ENCODE results near the gene GSTK1. TPM values are rescaled to one million over a fixed set of nuclear protein-coding genes. Genes with fewer than 3 reads are reported as not detected.

Gene GSTK1
- total RNA-seq, 1 experiment from 2014 or later: 79.9 TPM

DNA sequence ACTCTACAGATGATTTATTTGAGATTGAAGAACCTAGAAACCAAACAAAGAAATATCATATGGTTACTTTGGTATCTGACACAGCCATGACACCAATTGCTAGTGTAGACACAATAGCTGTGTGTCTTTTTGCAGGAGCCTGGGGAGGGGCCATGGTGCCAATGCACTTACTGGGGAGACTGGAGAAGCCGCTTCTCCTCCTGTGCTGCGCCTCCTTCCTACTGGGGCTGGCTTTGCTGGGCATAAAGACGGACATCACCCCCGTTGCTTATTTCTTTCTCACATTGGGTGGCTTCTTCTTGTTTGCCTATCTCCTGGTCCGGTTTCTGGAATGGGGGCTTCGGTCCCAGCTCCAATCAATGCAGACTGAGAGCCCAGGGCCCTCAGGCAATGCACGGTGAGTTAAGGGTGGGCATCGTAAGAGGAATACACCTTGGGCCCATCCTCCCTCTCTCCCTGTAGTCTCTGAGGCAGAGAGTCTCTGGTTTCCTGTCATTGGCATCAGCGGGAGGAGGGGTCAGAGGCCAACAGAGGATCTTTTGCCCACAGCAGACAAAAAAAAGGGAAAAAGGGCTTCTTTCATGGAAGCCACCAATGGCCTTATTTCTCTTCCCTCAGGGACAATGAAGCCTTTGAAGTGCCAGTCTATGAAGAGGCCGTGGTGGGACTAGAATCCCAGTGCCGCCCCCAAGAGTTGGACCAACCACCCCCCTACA, 22.7 kb downstream of the GSTK1 start:
- no peaks in the 10 kb centered on the region for H3K36me3 Mint-ChIP-seq (ENCODE audit: insufficient read depth, unreplicated experiment)
- intact Hi-C loops (cut with micrococcal nuclease): no loop called here

GRCh38 chr7:143286522-143286890, 23.3 kb downstream of the GSTK1 start:
- H3K36me3 Mint-ChIP-seq (ENCODE audit: insufficient read depth, unreplicated experiment): peaks cover 4% of the 10 kb centered on the region
- no TSS peak for BruUV-seq (replicated peaks)
- TF ChIP-seq, protein P1, sequence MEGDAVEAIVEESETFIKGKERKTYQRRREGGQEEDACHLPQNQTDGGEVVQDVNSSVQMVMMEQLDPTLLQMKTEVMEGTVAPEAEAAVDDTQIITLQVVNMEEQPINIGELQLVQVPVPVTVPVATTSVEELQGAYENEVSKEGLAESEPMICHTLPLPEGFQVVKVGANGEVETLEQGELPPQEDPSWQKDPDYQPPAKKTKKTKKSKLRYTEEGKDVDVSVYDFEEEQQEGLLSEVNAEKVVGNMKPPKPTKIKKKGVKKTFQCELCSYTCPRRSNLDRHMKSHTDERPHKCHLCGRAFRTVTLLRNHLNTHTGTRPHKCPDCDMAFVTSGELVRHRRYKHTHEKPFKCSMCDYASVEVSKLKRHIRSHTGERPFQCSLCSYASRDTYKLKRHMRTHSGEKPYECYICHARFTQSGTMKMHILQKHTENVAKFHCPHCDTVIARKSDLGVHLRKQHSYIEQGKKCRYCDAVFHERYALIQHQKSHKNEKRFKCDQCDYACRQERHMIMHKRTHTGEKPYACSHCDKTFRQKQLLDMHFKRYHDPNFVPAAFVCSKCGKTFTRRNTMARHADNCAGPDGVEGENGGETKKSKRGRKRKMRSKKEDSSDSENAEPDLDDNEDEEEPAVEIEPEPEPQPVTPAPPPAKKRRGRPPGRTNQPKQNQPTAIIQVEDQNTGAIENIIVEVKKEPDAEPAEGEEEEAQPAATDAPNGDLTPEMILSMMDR (IDR thresholded peaks at IDR 0.05; ENCODE audit: unreplicated experiment): no peak
- H3K4me1 Mint-ChIP-seq (ENCODE audit: insufficient read depth, unreplicated experiment): peaks cover 41% of the 10 kb centered on the region
- H3K4me3 Mint-ChIP-seq (ENCODE audit: unreplicated experiment): no peak overlapping the region
- H3K27me3 Mint-ChIP-seq (ENCODE audit: insufficient read depth, unreplicated experiment): no peaks in the 10 kb centered on the region
- POLR2A ChIA-PET: interaction anchor here (3.7 kb wide), 1 partner anchor 22 kb away, joined by 32 read pairs; the partner anchor contains the start of gene GSTK1
- H3K9me3 Mint-ChIP-seq (ENCODE audit: unreplicated experiment): no peaks in the 10 kb centered on the region
- CTCF ChIA-PET: interaction anchor here (0.7 to 1.7 kb wide), 5 partner anchors 21 to 131 kb away, joined by 3 to 5 read pairs (median 3); partner anchors contain the start of gene GSTK1
- no peak overlapping the region for H3K27ac Mint-ChIP-seq (ENCODE audit: low read depth, unreplicated experiment)
- intact Hi-C loops (cut with micrococcal nuclease): no loop called here
- no peak for DNase-seq (ENCODE audit: unreplicated experiment)

More for the DNA sequence above, 22.7 kb downstream of the GSTK1 start:
- H3K27me3 Mint-ChIP-seq (ENCODE audit: insufficient read depth, unreplicated experiment): no peaks in the 10 kb centered on the region
- no peak for DNase-seq (ENCODE audit: unreplicated experiment)
- no peaks in the 10 kb centered on the region for H3K9me3 Mint-ChIP-seq (ENCODE audit: unreplicated experiment)
- peaks cover 35% of the 10 kb centered on the region for H3K4me1 Mint-ChIP-seq (ENCODE audit: insufficient read depth, unreplicated experiment)
- H3K4me3 Mint-ChIP-seq (ENCODE audit: unreplicated experiment): peak overlapping the region; percentile 74
- CTCF ChIA-PET: interaction anchor here (0.7 to 1.7 kb wide), 5 partner anchors 17 to 131 kb away, joined by 3 to 5 read pairs (median 3); partner anchors contain the start of gene GSTK1
- POLR2A ChIA-PET: interaction anchor here (0.6 to 3.7 kb wide), 3 partner anchors 10 to 35 kb away, joined by 3 to 32 read pairs (median 3); partner anchors contain the start of gene GSTK1
- peak overlapping the region; percentile 61 for H3K27ac Mint-ChIP-seq (ENCODE audit: low read depth, unreplicated experiment)
- no TSS peak for BruUV-seq (replicated peaks)
- TF ChIP-seq, protein P1 (IDR thresholded peaks at IDR 0.05; ENCODE audit: unreplicated experiment): no peak

DNA sequence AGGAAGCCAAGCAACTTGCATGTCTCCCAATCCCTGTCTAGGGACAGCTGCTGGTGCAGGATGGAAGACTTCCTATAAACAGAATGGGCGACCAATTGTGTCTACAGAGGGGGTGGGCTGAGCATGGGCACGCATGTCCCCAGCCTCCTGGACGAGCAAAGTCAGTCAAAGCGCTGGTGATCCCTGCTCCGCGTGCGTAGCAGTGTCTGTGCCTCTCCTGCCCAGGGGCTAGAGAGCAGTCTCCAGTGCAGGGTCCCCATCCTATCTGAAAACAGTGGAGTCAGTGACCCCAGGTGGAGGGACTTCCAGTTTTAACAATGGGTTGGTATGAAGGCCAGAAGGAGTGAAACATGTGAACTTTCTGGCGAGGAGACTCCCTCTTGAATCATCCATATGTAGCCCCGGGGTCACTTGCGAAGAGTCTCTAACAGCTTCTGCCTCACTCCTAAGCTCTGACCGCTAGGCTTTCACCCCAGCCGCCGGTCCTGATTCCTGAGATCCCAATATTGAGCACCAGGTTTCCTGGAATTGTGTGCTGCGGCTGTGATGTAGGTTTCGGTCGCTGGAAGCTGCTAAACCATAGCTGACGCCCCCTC, 24.2 kb downstream of the GSTK1 start:
- ChIA-PET CTCF (interaction anchor here (0.5 to 1.7 kb wide), 9 partner anchors 12 to 120 kb away, joined by 3 to 8 read pairs (median 3); partner anchors contain the start of gene GSTK1), POLR2A (interaction anchor here (0.7 to 3.7 kb wide), 12 partner anchors 8 to 205 kb away, joined by 3 to 32 read pairs (median 3); partner anchors contain the start of genes EPHA1 and GSTK1)
- TF ChIP-seq, protein P1 (IDR thresholded peaks at IDR 0.05; ENCODE audit: unreplicated experiment): no peak
- peak; percentile 10 for DNase-seq (ENCODE audit: unreplicated experiment)
- Mint-ChIP-seq H3K27me3 (ENCODE audit: insufficient read depth, unreplicated experiment) (no peaks in the 10 kb centered on the region), H3K4me1 (ENCODE audit: insufficient read depth, unreplicated experiment) (peaks cover 42% of the 10 kb centered on the region), H3K9me3 (ENCODE audit: unreplicated experiment) (no peaks in the 10 kb centered on the region), H3K36me3 (ENCODE audit: insufficient read depth, unreplicated experiment) (peaks cover 13% of the 10 kb centered on the region), H3K27ac (ENCODE audit: low read depth, unreplicated experiment) (peak overlapping the region; percentile 68), H3K4me3 (ENCODE audit: unreplicated experiment) (peak overlapping the region; percentile 98)
- no TSS peak for BruUV-seq (replicated peaks)
- intact Hi-C loops (cut with micrococcal nuclease): no loop called here

Measured in MCF 10A (cell line).